Renal cortical epithelial cell (primary cell): ENCODE data around the gene TPCN1. TPM values are rescaled to one million over a fixed set of nuclear protein-coding genes. Genes with fewer than 3 reads are reported as not detected.
A peak's percentile ranks its signal among the peaks of the same experiment; 100 is the strongest.

ENCODE experiments used
- DNase-seq: peaks from one replicate; pipeline ENCODE4 v3.0.0-alpha.2; 2011; ENCODE audit warnings: low read depth
- total RNA-seq: library from RNA; depleted of rRNA; stranded (reverse); fragments of >200 nt; gene quantifications from 2 replicates; pipeline ENCODE4 v1.2.3, GENCODE V29; 2014

The TPCN1 gene
- total RNA-seq, 1 donor from 2014 or later = 48.6 TPM

GRCh38 chr12:113224955-113225354 is 3.7 kb downstream of the TPCN1 start:
- DNase-seq = no peak

- DNase-seq = no peak
These were observed 5.7 kb downstream of the TPCN1 start for GRCh38 chr12:113226696-113227568.

- DNase-seq = no peak
These were observed 6.6 kb downstream of the TPCN1 start for GRCh38 chr12:113227686-113228391.

- peak; percentile 27 for DNase-seq
These were observed 7.2 kb downstream of the TPCN1 start for GRCh38 chr12:113228394-113229028.

- DNase-seq = peak; percentile 41
These were observed 9.3 kb downstream of the TPCN1 start for GRCh38 chr12:113230315-113231234.

- peak; percentile 97 for DNase-seq
These were observed 10.2 kb downstream of the TPCN1 start for GRCh38 chr12:113231235-113232088.

GRCh38 chr12:113232089-113232839 is 11.0 kb downstream of the TPCN1 start:
- DNase-seq = no peak

- no peak for DNase-seq
These were observed 11.7 kb downstream of the TPCN1 start for GRCh38 chr12:113232840-113233585.

GRCh38 chr12:113233967-113234366 is 12.7 kb downstream of the TPCN1 start:
- DNase-seq = no peak

- DNase-seq = no peak
These were observed 13.2 kb downstream of the TPCN1 start for GRCh38 chr12:113234483-113234882.

GRCh38 chr12:113235976-113236375 is 14.7 kb downstream of the TPCN1 start:
- DNase-seq = no peak

GRCh38 chr12:113236539-113237399 is 15.5 kb downstream of the TPCN1 start:
- no peak for DNase-seq

GRCh38 chr12:113237748-113238147 is 16.5 kb downstream of the TPCN1 start:
- no peak for DNase-seq

- no peak for DNase-seq
These were observed 17.0 kb downstream of the TPCN1 start for GRCh38 chr12:113238309-113238708.

GRCh38 chr12:113239288-113239771 is 18.1 kb downstream of the TPCN1 start:
- peak; percentile 73 for DNase-seq

- peak; percentile 59 for DNase-seq
These were observed 18.6 kb downstream of the TPCN1 start for GRCh38 chr12:113239811-113240331.

GRCh38 chr12:113240395-113240794 is 19.1 kb downstream of the TPCN1 start:
- no peak for DNase-seq
